Measurements from ENCODE around the gene LCE3B. TPM values are rescaled to one million over a fixed set of nuclear protein-coding genes. Genes with fewer than 3 reads are reported as not detected.
"Not testable (repeated sequence)": the region's sequence is repeated elsewhere in the genome, so short reads cannot be mapped to it uniquely, and the experiment has no call there.

LCE3B gene
- total RNA-seq: not detected in 3 replicates
- long read RNA-seq: 0 reads

GRCh38 chr1:152613511-152613910, at the start of gene LCE3B:
Gene LCE3B, plus strand, starts transcription at chr1:152613811. Its CDS starts 0 bp downstream, at chr1:152613811.
- Mint-ChIP-seq H3K27me3 (ENCODE audit: low read depth) (no peaks in the 10 kb centered on the region), H3K36me3 (ENCODE audit: low read depth) (peaks cover 1% of the 10 kb centered on the region), H3K4me1 (ENCODE audit: low read depth) (no peaks in the 10 kb centered on the region), H3K4me3 (ENCODE audit: unreplicated experiment) (no peak within 1 kb of the TSS), H3K9me3 (ENCODE audit: low read depth) (peaks cover 20% of the 10 kb centered on the region), H3K27ac (ENCODE audit: unreplicated experiment) (no peak within 1 kb of the TSS)
- TF ChIP-seq CTCF (IDR thresholded peaks at IDR 0.05): no peak
- DNase-seq (ENCODE audit: low spot score): no peak

- H3K27me3 Mint-ChIP-seq (ENCODE audit: low read depth): no peaks in the 10 kb centered on the region
- H3K4me3 Mint-ChIP-seq (ENCODE audit: unreplicated experiment): no peak overlapping the region
- TF ChIP-seq CTCF (IDR thresholded peaks at IDR 0.05): no peak
- H3K27ac Mint-ChIP-seq (ENCODE audit: unreplicated experiment): no peak overlapping the region
- H3K36me3 Mint-ChIP-seq (ENCODE audit: low read depth): no peaks in the 10 kb centered on the region
- H3K9me3 Mint-ChIP-seq (ENCODE audit: low read depth): peaks cover 61% of the 10 kb centered on the region
- DNase-seq (ENCODE audit: low spot score): no peak
- no peaks in the 10 kb centered on the region for H3K4me1 Mint-ChIP-seq (ENCODE audit: low read depth)
Observed at GRCh38 chr1:152565115-152565514, 48.5 kb upstream of the LCE3B start.

GRCh38 chr1:152565535-152566215, 47.9 kb upstream of the LCE3B start:
- Mint-ChIP-seq H3K4me1 (ENCODE audit: low read depth) (no peaks in the 10 kb centered on the region), H3K36me3 (ENCODE audit: low read depth) (no peaks in the 10 kb centered on the region), H3K27me3 (ENCODE audit: low read depth) (no peaks in the 10 kb centered on the region), H3K4me3 (ENCODE audit: unreplicated experiment) (no peak overlapping the region), H3K27ac (ENCODE audit: unreplicated experiment) (no peak overlapping the region), H3K9me3 (ENCODE audit: low read depth) (peaks cover 61% of the 10 kb centered on the region)
- TF ChIP-seq CTCF (IDR thresholded peaks at IDR 0.05): no peak
- no peak for DNase-seq (ENCODE audit: low spot score)

GRCh38 chr1:152566681-152567080, 46.9 kb upstream of the LCE3B start, which contains the start of gene LCE3E:
Gene LCE3E, minus strand, starts transcription at chr1:152566780. Its CDS starts 572 bp downstream, at chr1:152566208.
- no peak for TF ChIP-seq CTCF (IDR thresholded peaks at IDR 0.05)
- peaks cover 64% of the 10 kb centered on the region for H3K9me3 Mint-ChIP-seq (ENCODE audit: low read depth)
- H3K4me1 Mint-ChIP-seq (ENCODE audit: low read depth): no peaks in the 10 kb centered on the region
- H3K27ac Mint-ChIP-seq (ENCODE audit: unreplicated experiment): no peak within 1 kb of the TSS
- no peaks in the 10 kb centered on the region for H3K27me3 Mint-ChIP-seq (ENCODE audit: low read depth)
- DNase-seq (ENCODE audit: low spot score): no peak
- no peaks in the 10 kb centered on the region for H3K36me3 Mint-ChIP-seq (ENCODE audit: low read depth)
- H3K4me3 Mint-ChIP-seq (ENCODE audit: unreplicated experiment): no peak within 1 kb of the TSS

GRCh38 chr1:152577168-152577567, 36.4 kb upstream of the LCE3B start:
- no peaks in the 10 kb centered on the region for H3K4me1 Mint-ChIP-seq (ENCODE audit: low read depth)
- H3K36me3 Mint-ChIP-seq (ENCODE audit: low read depth): no peaks in the 10 kb centered on the region
- H3K9me3 Mint-ChIP-seq (ENCODE audit: low read depth): peaks cover 12% of the 10 kb centered on the region
- DNase-seq (ENCODE audit: low spot score): no peak
- H3K27me3 Mint-ChIP-seq (ENCODE audit: low read depth): no peaks in the 10 kb centered on the region
- H3K4me3 Mint-ChIP-seq (ENCODE audit: unreplicated experiment): no peak overlapping the region
- TF ChIP-seq CTCF (IDR thresholded peaks at IDR 0.05): no peak
- no peak overlapping the region for H3K27ac Mint-ChIP-seq (ENCODE audit: unreplicated experiment)

- H3K4me1 Mint-ChIP-seq (ENCODE audit: low read depth); H3K27me3 Mint-ChIP-seq (ENCODE audit: low read depth); H3K27ac Mint-ChIP-seq (ENCODE audit: unreplicated experiment); H3K4me3 Mint-ChIP-seq (ENCODE audit: unreplicated experiment); DNase-seq (ENCODE audit: low spot score); H3K36me3 Mint-ChIP-seq (ENCODE audit: low read depth): not testable (repeated sequence)
- H3K9me3 Mint-ChIP-seq (ENCODE audit: low read depth): peaks cover 23% of the 10 kb centered on the region
Observed at GRCh38 chr1:152579526-152579925, 34.1 kb upstream of the LCE3B start.
